Neural crest cell (in vitro differentiated cells): ENCODE data around the gene PCGF3. TPM values are rescaled to one million over a fixed set of nuclear protein-coding genes. Genes with fewer than 3 reads are reported as not detected.
A peak's percentile ranks its signal among the peaks of the same experiment; 100 is the strongest.

Experiments
- DNase-seq: peaks from one replicate; pipeline ENCODE4 v3.0.0; 2021; ENCODE audit warnings: low read depth, mixed read lengths, low spot score
- H3K27ac Mint-ChIP-seq: one replicate; pipeline ENCODE4 v1.8.0; 2021; ENCODE audit warnings: mild to moderate bottlenecking, mixed read lengths; ENCODE audit not compliant: unreplicated experiment
- H3K27me3 Mint-ChIP-seq: 2 replicates; pipeline ENCODE4 v1.8.0; 2021; ENCODE audit warnings: low read depth, mild to moderate bottlenecking, mixed read lengths
- H3K36me3 Mint-ChIP-seq: 2 replicates; pipeline ENCODE4 v1.8.0; 2021; ENCODE audit warnings: low read depth, mild to moderate bottlenecking, mixed read lengths
- H3K4me1 Mint-ChIP-seq: 2 replicates; pipeline ENCODE4 v1.8.0; 2021; ENCODE audit warnings: mixed read lengths
- H3K4me3 Mint-ChIP-seq: one replicate; pipeline ENCODE4 v1.8.0; 2021; ENCODE audit warnings: mild to moderate bottlenecking, mixed read lengths
- H3K9me3 Mint-ChIP-seq: 2 replicates; pipeline ENCODE4 v1.8.0; 2021; ENCODE audit warnings: mixed read lengths
- total RNA-seq: library from RNA; stranded (reverse); gene quantifications from 2 replicates; pipeline ENCODE4 v1.2.1, GENCODE V29; 2021
- TF ChIP-seq, protein P1 (sequence below): fragments of 200-600 bp; sonication (generic); conservative IDR thresholded peaks from 2 replicates; pipeline ENCODE4 v1.5.0; 2021; ENCODE audit warnings: antibody characterized with exemption, mild to moderate bottlenecking

Gene PCGF3
- total RNA-seq, 1 donor from 2014 or later = 58.5 TPM

GRCh38 chr4:761086-761485 lies 55.5 kb downstream of the PCGF3 start:
- H3K9me3 Mint-ChIP-seq = peaks cover 10% of the 10 kb centered on the region
- peak overlapping the region; percentile 35 for H3K4me3 Mint-ChIP-seq
- no peak for DNase-seq
- peaks cover 64% of the 10 kb centered on the region for H3K36me3 Mint-ChIP-seq
- H3K27ac Mint-ChIP-seq = no peak overlapping the region
- H3K27me3 Mint-ChIP-seq = peaks cover 22% of the 10 kb centered on the region
- peaks cover 14% of the 10 kb centered on the region for H3K4me1 Mint-ChIP-seq
- TF ChIP-seq, protein P1, sequence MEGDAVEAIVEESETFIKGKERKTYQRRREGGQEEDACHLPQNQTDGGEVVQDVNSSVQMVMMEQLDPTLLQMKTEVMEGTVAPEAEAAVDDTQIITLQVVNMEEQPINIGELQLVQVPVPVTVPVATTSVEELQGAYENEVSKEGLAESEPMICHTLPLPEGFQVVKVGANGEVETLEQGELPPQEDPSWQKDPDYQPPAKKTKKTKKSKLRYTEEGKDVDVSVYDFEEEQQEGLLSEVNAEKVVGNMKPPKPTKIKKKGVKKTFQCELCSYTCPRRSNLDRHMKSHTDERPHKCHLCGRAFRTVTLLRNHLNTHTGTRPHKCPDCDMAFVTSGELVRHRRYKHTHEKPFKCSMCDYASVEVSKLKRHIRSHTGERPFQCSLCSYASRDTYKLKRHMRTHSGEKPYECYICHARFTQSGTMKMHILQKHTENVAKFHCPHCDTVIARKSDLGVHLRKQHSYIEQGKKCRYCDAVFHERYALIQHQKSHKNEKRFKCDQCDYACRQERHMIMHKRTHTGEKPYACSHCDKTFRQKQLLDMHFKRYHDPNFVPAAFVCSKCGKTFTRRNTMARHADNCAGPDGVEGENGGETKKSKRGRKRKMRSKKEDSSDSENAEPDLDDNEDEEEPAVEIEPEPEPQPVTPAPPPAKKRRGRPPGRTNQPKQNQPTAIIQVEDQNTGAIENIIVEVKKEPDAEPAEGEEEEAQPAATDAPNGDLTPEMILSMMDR = no peak

DNA sequence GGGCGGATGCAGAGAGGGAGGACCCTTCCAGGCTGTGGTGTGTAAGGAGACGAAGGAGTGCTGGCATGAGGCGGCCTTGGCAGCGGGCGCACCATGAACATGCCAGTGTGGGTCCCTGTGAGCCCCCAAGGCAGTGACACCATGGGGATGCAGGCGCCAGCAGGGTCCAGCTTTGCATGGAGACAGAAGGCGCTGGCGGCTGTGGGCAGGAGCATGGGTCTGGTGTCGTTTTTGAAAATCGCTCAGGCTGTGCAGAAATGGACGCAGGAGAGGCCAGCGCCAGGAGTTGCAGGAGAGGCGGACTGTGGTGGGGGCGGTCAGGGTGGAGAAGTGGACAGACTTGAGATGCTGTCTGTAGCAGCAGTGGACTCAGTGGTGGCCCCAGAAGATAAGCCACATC lies 56.1 kb downstream of the PCGF3 start:
- H3K4me3 Mint-ChIP-seq = peak overlapping the region; percentile 41
- H3K36me3 Mint-ChIP-seq = peaks cover 67% of the 10 kb centered on the region
- H3K27me3 Mint-ChIP-seq = peaks cover 25% of the 10 kb centered on the region
- peaks cover 18% of the 10 kb centered on the region for H3K4me1 Mint-ChIP-seq
- DNase-seq = no peak
- TF ChIP-seq, protein P1 = no peak
- peaks cover 10% of the 10 kb centered on the region for H3K9me3 Mint-ChIP-seq
- no peak overlapping the region for H3K27ac Mint-ChIP-seq

DNA sequence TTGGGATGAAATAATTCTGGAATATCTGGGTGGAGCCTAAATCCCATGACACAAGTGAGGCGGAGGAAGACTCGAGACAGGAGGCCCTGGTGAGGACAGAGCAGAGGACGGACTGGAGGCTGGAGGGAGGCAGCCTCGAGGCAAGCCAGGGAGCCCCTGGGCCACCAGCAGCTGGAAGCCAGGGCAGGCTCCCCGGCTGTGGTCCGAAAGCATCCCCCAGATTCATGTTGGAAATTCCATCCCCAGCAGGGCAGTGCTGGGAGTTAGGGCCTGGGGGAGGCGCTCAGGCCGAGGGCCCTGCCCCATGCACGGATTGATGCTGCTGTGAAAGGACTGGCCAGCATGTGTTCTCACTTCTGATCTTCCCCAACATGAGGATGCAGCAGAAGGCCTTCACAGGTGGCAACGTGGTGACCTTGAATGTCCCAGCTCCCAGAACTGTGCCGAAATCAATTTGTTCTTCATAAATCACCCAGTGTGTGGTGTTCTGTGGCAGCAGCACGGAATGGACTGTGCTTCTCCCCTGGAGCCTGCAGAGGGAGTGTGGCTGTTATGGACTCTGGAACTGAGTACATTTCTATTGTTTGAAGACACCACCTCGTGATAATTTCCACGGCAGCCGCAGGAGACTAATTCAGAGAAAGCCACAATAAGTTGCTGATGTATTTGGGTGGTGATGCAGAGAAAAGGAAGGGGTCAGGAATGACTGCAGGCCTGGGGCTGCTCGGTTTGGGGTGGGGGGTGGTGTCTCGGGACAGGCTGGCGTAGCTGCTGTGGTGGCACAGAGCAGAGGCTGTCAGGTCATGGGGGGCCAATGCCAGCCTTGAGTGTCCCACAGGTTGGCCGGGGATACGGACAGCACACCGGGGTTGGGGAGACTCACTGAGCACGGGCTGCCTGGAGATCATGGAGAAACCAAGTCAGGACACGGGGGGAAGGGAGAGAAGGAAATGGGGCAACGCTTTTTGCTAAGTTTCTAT lies 56.9 kb downstream of the PCGF3 start:
- Mint-ChIP-seq H3K36me3 (peaks cover 66% of the 10 kb centered on the region), H3K4me1 (peaks cover 24% of the 10 kb centered on the region), H3K27me3 (peaks cover 28% of the 10 kb centered on the region), H3K27ac (peak overlapping the region; percentile 27), H3K4me3 (peak overlapping the region; percentile 76), H3K9me3 (peaks cover 10% of the 10 kb centered on the region)
- DNase-seq = no peak
- TF ChIP-seq, protein P1 = peak; percentile 48

DNA sequence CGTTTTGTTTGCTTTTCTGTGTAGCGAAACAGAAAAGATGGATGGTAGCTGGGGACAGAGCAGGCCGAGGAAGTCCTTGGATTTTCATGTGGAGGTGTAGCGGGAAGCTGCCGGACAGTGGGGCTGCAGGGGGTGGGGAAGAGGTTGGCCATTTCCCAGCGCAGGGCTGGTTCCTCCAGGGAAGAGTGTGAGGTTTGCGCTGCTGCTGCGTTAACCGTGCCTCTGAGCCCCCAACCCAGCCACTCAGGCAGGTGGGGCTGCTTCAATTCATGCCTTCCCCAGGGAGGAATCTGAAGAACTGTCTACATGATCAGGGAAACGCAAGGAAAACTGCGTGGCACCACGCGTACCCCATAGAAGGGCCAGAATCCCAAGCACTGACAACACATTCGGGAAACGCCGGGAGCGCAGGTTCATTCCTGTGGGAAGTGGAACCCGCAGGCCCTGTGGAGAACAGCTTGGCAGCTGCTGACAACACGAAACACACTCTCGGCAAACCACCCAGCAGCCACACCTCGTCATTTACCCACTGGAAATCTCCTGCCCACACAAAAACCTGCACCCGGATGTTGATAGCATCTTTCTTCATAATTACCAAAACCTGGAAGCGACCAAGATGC lies 57.7 kb downstream of the PCGF3 start:
- H3K36me3 Mint-ChIP-seq = peaks cover 68% of the 10 kb centered on the region
- peaks cover 28% of the 10 kb centered on the region for H3K27me3 Mint-ChIP-seq
- no peak overlapping the region for H3K27ac Mint-ChIP-seq
- H3K9me3 Mint-ChIP-seq = peaks cover 10% of the 10 kb centered on the region
- peak overlapping the region; percentile 76 for H3K4me3 Mint-ChIP-seq
- DNase-seq = no peak
- TF ChIP-seq, protein P1 = no peak
- H3K4me1 Mint-ChIP-seq = peaks cover 31% of the 10 kb centered on the region

DNA sequence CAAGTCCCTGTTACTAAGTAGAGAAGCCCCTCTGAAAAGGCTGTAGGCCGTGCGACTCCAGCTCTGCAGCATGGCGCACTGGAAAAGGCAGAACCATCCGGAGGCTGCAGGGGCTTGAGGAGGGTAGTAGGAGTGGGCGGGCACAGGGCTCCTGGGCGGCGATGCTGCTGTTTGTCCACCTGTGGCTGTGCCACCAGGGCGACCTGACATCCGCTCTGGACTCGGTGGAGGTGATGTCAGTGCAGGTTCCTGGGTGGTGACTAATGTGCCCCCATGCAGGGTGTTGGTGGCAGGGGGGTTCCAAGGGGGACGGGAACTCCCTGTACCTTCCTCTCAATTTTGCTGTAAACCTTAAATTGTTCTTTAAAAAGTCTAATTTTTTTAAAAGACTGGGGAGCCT lies 58.3 kb downstream of the PCGF3 start:
- Mint-ChIP-seq H3K9me3 (peaks cover 10% of the 10 kb centered on the region), H3K4me1 (peaks cover 31% of the 10 kb centered on the region), H3K4me3 (peak overlapping the region; percentile 76), H3K27ac (no peak overlapping the region), H3K27me3 (peaks cover 28% of the 10 kb centered on the region), H3K36me3 (peaks cover 68% of the 10 kb centered on the region)
- TF ChIP-seq, protein P1 = no peak
- DNase-seq = no peak
